ENCODE data around the gene KLHL33.

DNA sequence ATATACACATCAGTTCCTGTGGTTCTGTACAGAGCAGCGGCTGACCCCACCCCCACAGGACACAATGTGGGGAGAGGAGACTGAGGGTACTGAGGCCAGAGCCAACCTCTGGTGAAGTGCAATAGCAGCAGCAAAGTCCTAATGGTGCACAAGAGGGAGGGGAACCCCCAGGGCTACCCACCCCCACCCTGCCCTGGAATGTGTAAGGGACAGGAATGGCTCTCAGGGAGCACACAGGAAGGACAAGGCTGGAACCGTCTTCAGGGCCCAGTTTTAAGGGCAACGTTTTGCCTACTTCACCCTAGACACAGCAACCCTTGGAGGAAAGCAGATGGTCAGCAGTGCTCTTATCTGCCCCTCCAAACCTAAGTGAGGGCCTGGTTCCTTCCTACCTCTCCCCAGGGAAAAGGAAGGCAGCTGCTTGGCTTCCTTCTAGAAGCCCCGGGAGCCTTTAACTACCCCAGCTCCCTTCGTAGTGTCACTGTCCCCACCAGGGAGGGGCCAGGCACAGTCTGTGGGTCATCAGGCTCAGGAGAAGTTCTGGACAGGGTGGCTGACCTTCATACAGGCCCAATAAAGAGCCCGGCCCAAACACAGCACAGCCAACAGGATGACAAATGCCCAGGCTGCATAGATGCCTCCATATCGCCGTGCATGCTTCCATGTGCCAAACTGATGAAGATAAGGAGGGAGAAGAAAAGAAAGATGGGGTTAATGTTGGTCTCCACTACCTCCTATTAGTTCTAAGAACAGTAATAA is 22.2 kb upstream of the KLHL33 start:
- TF ChIP-seq, protein P1, sequence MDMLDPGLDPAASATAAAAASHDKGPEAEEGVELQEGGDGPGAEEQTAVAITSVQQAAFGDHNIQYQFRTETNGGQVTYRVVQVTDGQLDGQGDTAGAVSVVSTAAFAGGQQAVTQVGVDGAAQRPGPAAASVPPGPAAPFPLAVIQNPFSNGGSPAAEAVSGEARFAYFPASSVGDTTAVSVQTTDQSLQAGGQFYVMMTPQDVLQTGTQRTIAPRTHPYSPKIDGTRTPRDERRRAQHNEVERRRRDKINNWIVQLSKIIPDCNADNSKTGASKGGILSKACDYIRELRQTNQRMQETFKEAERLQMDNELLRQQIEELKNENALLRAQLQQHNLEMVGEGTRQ (IDR thresholded peaks at IDR 0.05; ENCODE audit: borderline replicate concordance, low read depth, low read length): no peak
- TF ChIP-seq SP1 (IDR thresholded peaks at IDR 0.05; ENCODE audit: low read depth, low read length) (no peak), POLR2A (IDR thresholded peaks at IDR 0.05; ENCODE audit: low read depth, low read length) (0 out of 2 replicates have a peak, but pooled peaks have one; percentile 48), SUZ12 (IDR thresholded peaks at IDR 0.05; ENCODE audit: unreplicated experiment) (no peak), SMC3 (IDR thresholded peaks at IDR 0.05; ENCODE audit: borderline replicate concordance, low read length) (no peak), SPI1 (IDR thresholded peaks at IDR 0.05; ENCODE audit: borderline replicate concordance, insufficient read depth, low read depth, low read length) (no peak), EZH2 (IDR thresholded peaks at IDR 0.05; ENCODE audit: borderline replicate concordance, control insufficient read depth, low read depth, low read length) (no peak), CEBPB (IDR thresholded peaks at IDR 0.05; ENCODE audit: borderline replicate concordance in 1 of 2, low read depth in 2 of 2, low read length in 2 of 2) (no peak), NRF1 (conservative IDR thresholded peaks at IDR 0.05; ENCODE audit: low read depth, low read length) (no peak)
- TF ChIP-seq, protein P2, sequence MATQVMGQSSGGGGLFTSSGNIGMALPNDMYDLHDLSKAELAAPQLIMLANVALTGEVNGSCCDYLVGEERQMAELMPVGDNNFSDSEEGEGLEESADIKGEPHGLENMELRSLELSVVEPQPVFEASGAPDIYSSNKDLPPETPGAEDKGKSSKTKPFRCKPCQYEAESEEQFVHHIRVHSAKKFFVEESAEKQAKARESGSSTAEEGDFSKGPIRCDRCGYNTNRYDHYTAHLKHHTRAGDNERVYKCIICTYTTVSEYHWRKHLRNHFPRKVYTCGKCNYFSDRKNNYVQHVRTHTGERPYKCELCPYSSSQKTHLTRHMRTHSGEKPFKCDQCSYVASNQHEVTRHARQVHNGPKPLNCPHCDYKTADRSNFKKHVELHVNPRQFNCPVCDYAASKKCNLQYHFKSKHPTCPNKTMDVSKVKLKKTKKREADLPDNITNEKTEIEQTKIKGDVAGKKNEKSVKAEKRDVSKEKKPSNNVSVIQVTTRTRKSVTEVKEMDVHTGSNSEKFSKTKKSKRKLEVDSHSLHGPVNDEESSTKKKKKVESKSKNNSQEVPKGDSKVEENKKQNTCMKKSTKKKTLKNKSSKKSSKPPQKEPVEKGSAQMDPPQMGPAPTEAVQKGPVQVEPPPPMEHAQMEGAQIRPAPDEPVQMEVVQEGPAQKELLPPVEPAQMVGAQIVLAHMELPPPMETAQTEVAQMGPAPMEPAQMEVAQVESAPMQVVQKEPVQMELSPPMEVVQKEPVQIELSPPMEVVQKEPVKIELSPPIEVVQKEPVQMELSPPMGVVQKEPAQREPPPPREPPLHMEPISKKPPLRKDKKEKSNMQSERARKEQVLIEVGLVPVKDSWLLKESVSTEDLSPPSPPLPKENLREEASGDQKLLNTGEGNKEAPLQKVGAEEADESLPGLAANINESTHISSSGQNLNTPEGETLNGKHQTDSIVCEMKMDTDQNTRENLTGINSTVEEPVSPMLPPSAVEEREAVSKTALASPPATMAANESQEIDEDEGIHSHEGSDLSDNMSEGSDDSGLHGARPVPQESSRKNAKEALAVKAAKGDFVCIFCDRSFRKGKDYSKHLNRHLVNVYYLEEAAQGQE (IDR thresholded peaks at IDR 0.05; ENCODE audit: low read depth, low read length): no peak
- TF ChIP-seq, protein P3, sequence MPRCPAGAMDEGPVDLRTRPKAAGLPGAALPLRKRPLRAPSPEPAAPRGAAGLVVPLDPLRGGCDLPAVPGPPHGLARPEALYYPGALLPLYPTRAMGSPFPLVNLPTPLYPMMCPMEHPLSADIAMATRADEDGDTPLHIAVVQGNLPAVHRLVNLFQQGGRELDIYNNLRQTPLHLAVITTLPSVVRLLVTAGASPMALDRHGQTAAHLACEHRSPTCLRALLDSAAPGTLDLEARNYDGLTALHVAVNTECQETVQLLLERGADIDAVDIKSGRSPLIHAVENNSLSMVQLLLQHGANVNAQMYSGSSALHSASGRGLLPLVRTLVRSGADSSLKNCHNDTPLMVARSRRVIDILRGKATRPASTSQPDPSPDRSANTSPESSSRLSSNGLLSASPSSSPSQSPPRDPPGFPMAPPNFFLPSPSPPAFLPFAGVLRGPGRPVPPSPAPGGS (IDR thresholded peaks at IDR 0.05; ENCODE audit: borderline replicate concordance, insufficient read depth, low read depth, low read length, poor library complexity, severe bottlenecking): no peak
- TF ChIP-seq, protein P4, sequence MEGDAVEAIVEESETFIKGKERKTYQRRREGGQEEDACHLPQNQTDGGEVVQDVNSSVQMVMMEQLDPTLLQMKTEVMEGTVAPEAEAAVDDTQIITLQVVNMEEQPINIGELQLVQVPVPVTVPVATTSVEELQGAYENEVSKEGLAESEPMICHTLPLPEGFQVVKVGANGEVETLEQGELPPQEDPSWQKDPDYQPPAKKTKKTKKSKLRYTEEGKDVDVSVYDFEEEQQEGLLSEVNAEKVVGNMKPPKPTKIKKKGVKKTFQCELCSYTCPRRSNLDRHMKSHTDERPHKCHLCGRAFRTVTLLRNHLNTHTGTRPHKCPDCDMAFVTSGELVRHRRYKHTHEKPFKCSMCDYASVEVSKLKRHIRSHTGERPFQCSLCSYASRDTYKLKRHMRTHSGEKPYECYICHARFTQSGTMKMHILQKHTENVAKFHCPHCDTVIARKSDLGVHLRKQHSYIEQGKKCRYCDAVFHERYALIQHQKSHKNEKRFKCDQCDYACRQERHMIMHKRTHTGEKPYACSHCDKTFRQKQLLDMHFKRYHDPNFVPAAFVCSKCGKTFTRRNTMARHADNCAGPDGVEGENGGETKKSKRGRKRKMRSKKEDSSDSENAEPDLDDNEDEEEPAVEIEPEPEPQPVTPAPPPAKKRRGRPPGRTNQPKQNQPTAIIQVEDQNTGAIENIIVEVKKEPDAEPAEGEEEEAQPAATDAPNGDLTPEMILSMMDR (IDR thresholded peaks at IDR 0.05 in 2 of 3, conservative IDR thresholded peaks at IDR 0.05 in 1 of 3; ENCODE audit: control insufficient read depth in 2 of 3, extremely low read depth in 1 of 3, insufficient read depth in 1 of 3, low read depth in 3 of 3, low read length in 3 of 3): no peak

Measured in GM12878 (cell line).